Lower leg skin (tissue), 3 donors: ENCODE measurements around the gene MTX3.

Experiments
- CTCF ChIP-seq, 3 donors: fragments of 450-650 bp; IDR thresholded peaks; one replicate each; pipeline ENCODE4 v1.5.1; 2016; ENCODE audit warnings: antibody characterized with exemption in 3 of 3, mild to moderate bottlenecking in 3 of 3, moderate library complexity in 2 of 3
- POLR2A ChIP-seq, 2 donors: fragments of 450-650 bp; IDR thresholded peaks; one replicate each; pipeline ENCODE4 v1.6.1; 2016 to 2017; ENCODE audit warnings: antibody characterized with exemption in 2 of 2, mild to moderate bottlenecking in 1 of 2, moderate library complexity in 1 of 2

GRCh38 chr5:79929095-79929494 lies 62.0 kb downstream of the MTX3 start:
- no peak for TF ChIP-seq CTCF (IDR thresholded peaks at IDR 0.05)
- TF ChIP-seq POLR2A (IDR thresholded peaks at IDR 0.05): no peak
